Effector memory CD8-positive, alpha-beta T cell (primary cell): ENCODE measurements around the gene ABCF1.
"Not testable (repeated sequence)": the region's sequence is repeated elsewhere in the genome, so short reads cannot be mapped to it uniquely, and the experiment has no call there.

Experiments used
- ATAC-seq: fragments of 150-1000 bp; cut with Tn5 transposase; replicated peaks from 2 replicates; pipeline ENCODE4 v1.10.0; 2021; ENCODE audit warnings: mild to moderate bottlenecking, moderate library complexity
- DNase-seq, 3 experiments: peaks; one replicate each; pipeline ENCODE4 v3.0.0; 2021
- H3K27ac Mint-ChIP-seq, 2 donors: one replicate each; pipeline ENCODE4 v1.8.0; 2022; ENCODE audit warnings: mild to moderate bottlenecking in 2 of 2, mixed read lengths in 2 of 2, moderate library complexity in 2 of 2
- H3K27me3 Mint-ChIP-seq, 2 donors: one replicate each; pipeline ENCODE4 v1.8.0; 2022; ENCODE audit warnings: mixed read lengths in 2 of 2
- H3K36me3 Mint-ChIP-seq: one replicate; pipeline ENCODE4 v1.8.0; 2022; ENCODE audit warnings: mild to moderate bottlenecking, moderate library complexity, mixed read lengths; ENCODE audit not compliant: insufficient read depth
- H3K4me1 Mint-ChIP-seq, 2 donors: one replicate each; pipeline ENCODE4 v1.8.0; 2022; ENCODE audit warnings: low read depth in 2 of 2, mixed read lengths in 2 of 2
- H3K4me3 Mint-ChIP-seq, 2 donors: one replicate each; pipeline ENCODE4 v1.8.0; 2022; ENCODE audit warnings: mild to moderate bottlenecking in 2 of 2, mixed read lengths in 2 of 2, moderate library complexity in 2 of 2
- H3K9me3 Mint-ChIP-seq, 2 donors: one replicate each; pipeline ENCODE4 v1.8.0; 2022; ENCODE audit warnings: mixed read lengths in 2 of 2

The ABCF1 gene

GRCh38 chr6:30568245-30568644, 3.0 kb upstream of the ABCF1 start:
- Mint-ChIP-seq H3K9me3 (no peaks in the 10 kb centered on the region), H3K4me3 (peak overlapping the region in 1 of 2 donors; percentile 20), H3K27ac (peak overlapping the region in 1 of 2 donors; percentile 33), H3K36me3 (peaks cover 31% of the 10 kb centered on the region), H3K4me1 (peaks cover 31 to 40% of the 10 kb centered on the region in 2 donors), H3K27me3 (no peaks in the 10 kb centered on the region)
- ATAC-seq (peak; percentile 29), DNase-seq (peak; percentile 28 to 65 (median 29))

DNA sequence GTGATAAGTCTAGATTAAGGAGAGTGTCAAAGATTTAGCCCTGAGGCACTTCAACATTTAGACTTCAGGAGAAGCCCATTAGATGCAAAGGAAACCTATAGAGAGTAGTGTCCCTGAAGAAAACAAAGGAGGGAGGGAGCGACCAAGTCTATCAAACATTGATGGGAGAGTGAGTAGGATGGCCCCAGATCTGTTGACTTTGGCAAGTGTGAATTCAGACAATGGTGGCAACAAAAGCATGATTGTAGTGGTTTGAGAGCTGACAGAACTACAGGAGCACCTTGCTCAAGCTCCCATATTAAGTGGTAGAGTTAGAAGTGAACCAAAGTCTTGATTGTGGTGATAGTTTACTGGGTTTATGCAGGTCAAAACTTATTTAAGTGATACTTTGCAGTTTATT, 979 bp upstream of the ABCF1 start:
- Mint-ChIP-seq H3K4me3 (peak overlapping the region; percentile 90 to 96), H3K4me1 (peaks cover 40 to 54% of the 10 kb centered on the region in 2 donors), H3K36me3 (peaks cover 36% of the 10 kb centered on the region), H3K9me3 (no peaks in the 10 kb centered on the region), H3K27ac (peak overlapping the region; percentile 41 to 99), H3K27me3 (no peaks in the 10 kb centered on the region)
- DNase-seq, result no peak
- ATAC-seq, result no peak

DNA sequence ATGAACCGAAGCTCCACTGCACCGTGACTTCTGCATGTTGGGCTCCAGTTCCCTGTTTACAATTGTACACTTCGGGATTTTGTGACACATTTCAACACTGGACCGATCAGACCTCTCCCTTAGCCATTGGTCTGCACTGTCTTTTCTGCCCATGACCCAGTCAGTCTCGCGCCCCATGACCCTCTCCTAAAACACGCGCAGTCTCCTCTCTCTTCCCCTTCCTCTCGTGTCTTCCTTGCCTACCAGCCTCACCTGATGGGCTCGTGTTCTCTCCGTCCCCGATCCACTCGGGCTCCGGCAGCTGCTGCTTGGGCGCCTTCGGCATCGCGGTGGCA, 535 bp upstream of the ABCF1 start:
- peak; percentile 16 for ATAC-seq
- no peak for DNase-seq
- Mint-ChIP-seq H3K4me1 (peaks cover 40 to 54% of the 10 kb centered on the region in 2 donors), H3K36me3 (peaks cover 37% of the 10 kb centered on the region), H3K27ac (peak overlapping the region; percentile 96 to 99), H3K4me3 (peak overlapping the region; percentile 90 to 96), H3K27me3 (no peaks in the 10 kb centered on the region), H3K9me3 (no peaks in the 10 kb centered on the region)

DNA sequence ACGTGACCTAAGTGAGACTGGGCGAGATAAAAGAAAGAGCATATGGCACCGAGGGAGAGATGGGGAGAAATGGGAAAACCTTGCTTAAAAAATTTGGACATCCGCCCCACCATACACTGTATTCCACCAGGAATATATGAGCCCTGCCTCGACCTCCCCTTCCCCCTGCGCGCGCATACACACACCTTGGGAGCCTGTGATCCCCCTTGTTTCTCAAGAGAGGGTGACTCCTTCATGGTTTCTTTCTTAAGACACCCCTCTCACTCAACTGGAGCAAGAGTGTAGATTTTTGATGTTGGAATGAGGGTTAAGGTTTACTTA, 480 bp downstream of the ABCF1 start:
- H3K36me3 Mint-ChIP-seq, result peaks cover 39% of the 10 kb centered on the region
- H3K27me3 Mint-ChIP-seq, result no peaks in the 10 kb centered on the region
- no peak for ATAC-seq
- peaks cover 43 to 59% of the 10 kb centered on the region in 2 donors for H3K4me1 Mint-ChIP-seq
- no peak for DNase-seq
- no peaks in the 10 kb centered on the region for H3K9me3 Mint-ChIP-seq
- H3K4me3 Mint-ChIP-seq, result peak overlapping the region; percentile 90 to 96
- H3K27ac Mint-ChIP-seq, result peak overlapping the region; percentile 96 to 99

- no peaks in the 10 kb centered on the region for H3K9me3 Mint-ChIP-seq
- H3K4me1 Mint-ChIP-seq, result peaks cover 45 to 63% of the 10 kb centered on the region in 2 donors
- no peaks in the 10 kb centered on the region for H3K27me3 Mint-ChIP-seq
- DNase-seq (no peak), ATAC-seq (no peak)
- peak overlapping the region; percentile 96 to 99 for H3K27ac Mint-ChIP-seq
- peaks cover 40% of the 10 kb centered on the region for H3K36me3 Mint-ChIP-seq
- peak overlapping the region; percentile 90 to 96 for H3K4me3 Mint-ChIP-seq
Observed at GRCh38 chr6:30572148-30572547, 906 bp downstream of the ABCF1 start.

DNA sequence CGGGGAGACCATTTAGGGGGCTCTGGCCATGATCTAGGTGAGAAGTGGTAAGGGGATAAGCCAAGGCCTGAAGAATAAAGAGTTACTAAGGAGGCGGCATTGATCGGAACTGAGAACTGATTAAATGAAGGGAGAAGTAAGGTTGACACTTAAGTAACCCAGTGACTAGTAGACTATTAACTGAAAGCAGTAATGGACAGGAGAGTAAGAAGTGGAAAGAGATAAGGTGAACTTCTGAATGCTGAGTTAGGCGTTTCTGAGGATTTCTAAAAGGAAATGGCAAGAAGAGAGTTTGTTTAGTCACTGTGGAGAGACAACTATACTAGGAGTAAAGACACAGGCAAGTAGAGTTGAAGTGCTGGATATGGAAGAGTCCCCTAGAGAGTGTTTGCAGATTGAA, 1.9 kb downstream of the ABCF1 start:
- Mint-ChIP-seq H3K4me1 (peaks cover 45 to 67% of the 10 kb centered on the region in 2 donors), H3K9me3 (no peaks in the 10 kb centered on the region), H3K4me3 (peak overlapping the region in 1 of 2 donors; percentile 96), H3K27me3 (no peaks in the 10 kb centered on the region), H3K36me3 (peaks cover 48% of the 10 kb centered on the region), H3K27ac (peak overlapping the region; percentile 78 to 96)
- ATAC-seq (no peak), DNase-seq (no peak)

DNA sequence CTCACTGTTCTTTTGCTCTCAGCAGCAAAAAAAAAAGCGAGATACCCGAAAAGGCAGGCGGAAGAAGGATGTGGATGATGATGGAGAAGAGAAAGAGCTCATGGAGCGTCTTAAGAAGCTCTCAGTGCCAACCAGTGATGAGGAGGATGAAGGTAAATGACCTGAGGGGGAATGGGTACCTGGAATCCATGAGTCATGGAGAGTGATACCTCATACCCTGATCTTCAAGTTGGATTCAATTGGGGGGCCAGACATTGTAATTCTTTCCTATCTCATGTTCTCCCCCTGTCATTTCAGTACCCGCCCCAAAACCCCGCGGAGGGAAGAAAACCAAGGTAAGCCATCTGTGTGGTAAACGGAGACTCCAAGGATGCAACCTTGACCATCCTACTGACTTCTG, 6.8 kb downstream of the ABCF1 start:
- H3K4me3 Mint-ChIP-seq, result no peak overlapping the region
- no peaks in the 10 kb centered on the region for H3K9me3 Mint-ChIP-seq
- H3K4me1 Mint-ChIP-seq, result peaks cover 16 to 36% of the 10 kb centered on the region in 2 donors
- peak overlapping the region in 1 of 2 donors; percentile 30 for H3K27ac Mint-ChIP-seq
- DNase-seq (no peak), ATAC-seq (no peak)
- no peaks in the 10 kb centered on the region for H3K27me3 Mint-ChIP-seq
- peaks cover 75% of the 10 kb centered on the region for H3K36me3 Mint-ChIP-seq

DNA sequence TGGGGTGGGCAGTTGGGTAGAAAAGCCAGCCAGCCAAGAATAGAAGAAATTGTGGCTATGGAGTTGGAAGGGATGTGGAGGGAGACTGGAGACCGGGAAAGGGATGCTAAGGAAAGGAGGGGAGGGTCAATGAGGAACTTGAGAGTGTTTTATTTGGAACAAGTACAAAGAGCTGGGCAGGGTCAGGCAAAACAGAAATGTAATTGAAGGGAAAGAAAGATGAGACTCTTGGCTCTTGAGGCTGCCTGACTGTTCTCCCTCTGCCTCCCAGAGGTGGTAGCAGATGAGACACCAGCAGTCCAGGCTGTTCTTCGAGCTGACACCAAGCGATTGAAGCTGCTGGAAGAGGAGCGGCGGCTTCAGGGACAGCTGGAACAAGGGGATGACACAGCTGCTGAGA, 12.7 kb downstream of the ABCF1 start:
- Mint-ChIP-seq H3K36me3 (peaks cover 94% of the 10 kb centered on the region), H3K4me3 (no peak overlapping the region), H3K27ac (peak overlapping the region; percentile 9 to 52), H3K4me1 (peaks cover 2 to 3% of the 10 kb centered on the region in 2 donors), H3K9me3 (no peaks in the 10 kb centered on the region), H3K27me3 (no peaks in the 10 kb centered on the region)
- DNase-seq, result no peak
- no peak for ATAC-seq

DNA sequence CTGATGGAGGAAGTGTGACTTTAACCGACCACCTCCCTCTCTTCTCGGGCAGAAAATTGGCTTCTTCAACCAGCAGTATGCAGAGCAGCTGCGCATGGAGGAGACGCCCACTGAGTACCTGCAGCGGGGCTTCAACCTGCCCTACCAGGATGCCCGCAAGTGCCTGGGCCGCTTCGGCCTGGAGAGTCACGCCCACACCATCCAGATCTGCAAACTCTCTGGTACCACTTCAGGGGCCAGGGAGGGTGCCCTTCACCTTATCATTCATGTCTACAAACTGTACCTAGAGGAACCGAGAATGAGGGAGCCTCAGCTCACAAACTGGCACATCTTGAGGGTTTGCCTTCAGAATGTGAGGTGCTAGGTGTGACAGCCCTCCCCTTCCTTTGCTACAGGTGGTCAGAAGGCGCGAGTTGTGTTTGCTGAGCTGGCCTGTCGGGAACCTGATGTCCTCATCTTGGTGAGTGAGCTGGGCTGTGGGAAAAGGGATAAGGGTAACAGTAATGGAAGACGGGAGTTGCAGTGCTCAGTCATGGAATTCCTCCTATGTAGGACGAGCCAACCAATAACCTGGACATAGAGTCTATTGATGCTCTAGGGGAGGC, 18.6 kb downstream of the ABCF1 start:
- ATAC-seq (no peak), DNase-seq (no peak)
- Mint-ChIP-seq H3K27ac (no peak overlapping the region), H3K9me3 (no peaks in the 10 kb centered on the region), H3K27me3 (no peaks in the 10 kb centered on the region), H3K4me3 (no peak overlapping the region), H3K4me1 (peaks cover 6 to 8% of the 10 kb centered on the region in 2 donors), H3K36me3 (peaks cover 83% of the 10 kb centered on the region)

GRCh38 chr6:30590509-30590908, 19.3 kb downstream of the ABCF1 start:
- H3K9me3 Mint-ChIP-seq, result no peaks in the 10 kb centered on the region
- no peak for ATAC-seq

GRCh38 chr6:30591008-30591407, 19.8 kb downstream of the ABCF1 start:
- H3K27ac Mint-ChIP-seq, result peak overlapping the region in 1 of 2 donors; percentile 62
- H3K4me3 Mint-ChIP-seq, result no peak overlapping the region
- no peak for DNase-seq
- peaks cover 6 to 8% of the 10 kb centered on the region in 2 donors for H3K4me1 Mint-ChIP-seq
- ATAC-seq, result no peak
- peaks cover 76% of the 10 kb centered on the region for H3K36me3 Mint-ChIP-seq
- H3K27me3 Mint-ChIP-seq, result no peaks in the 10 kb centered on the region
- no peaks in the 10 kb centered on the region for H3K9me3 Mint-ChIP-seq

More at GRCh38 chr6:30590509-30590908, 19.3 kb downstream of the ABCF1 start:
- peaks cover 6 to 8% of the 10 kb centered on the region in 2 donors for H3K4me1 Mint-ChIP-seq
- H3K27ac Mint-ChIP-seq, result peak overlapping the region in 1 of 2 donors; percentile 62
- peaks cover 81% of the 10 kb centered on the region for H3K36me3 Mint-ChIP-seq
- no peak for DNase-seq
- H3K4me3 Mint-ChIP-seq, result no peak overlapping the region
- no peaks in the 10 kb centered on the region for H3K27me3 Mint-ChIP-seq

DNA sequence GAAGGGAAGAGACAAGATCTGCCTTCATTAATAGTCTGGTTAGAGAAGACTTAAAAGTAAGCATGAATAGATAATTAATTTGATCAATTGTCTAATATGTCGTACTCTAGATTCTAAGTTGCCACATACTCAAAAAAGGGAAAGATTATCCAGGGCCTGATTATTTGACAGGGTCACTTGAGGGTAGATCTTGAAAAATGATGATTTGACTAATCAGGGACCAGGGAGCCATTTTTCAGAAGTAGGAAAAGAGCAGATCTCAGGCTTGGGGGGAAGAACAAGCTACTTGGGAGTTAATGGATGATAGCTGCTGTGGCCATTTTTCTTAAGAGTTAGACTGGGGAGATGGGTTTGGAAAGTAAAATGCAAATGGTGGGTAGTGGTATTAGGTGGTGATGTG, 21.0 kb downstream of the ABCF1 start:
- Mint-ChIP-seq H3K27ac (peak overlapping the region in 1 of 2 donors; percentile 22), H3K9me3 (no peaks in the 10 kb centered on the region), H3K4me1 (peaks cover 9% of the 10 kb centered on the region in 2 donors), H3K36me3 (peaks cover 66% of the 10 kb centered on the region), H3K27me3 (no peaks in the 10 kb centered on the region), H3K4me3 (no peak overlapping the region)
- ATAC-seq (no peak), DNase-seq (no peak)

- not testable (repeated sequence) for H3K4me3 Mint-ChIP-seq, H3K9me3 Mint-ChIP-seq, H3K27me3 Mint-ChIP-seq
- DNase-seq (peak; percentile 76 to 88 (median 83)), ATAC-seq (peak; percentile 83)
- H3K36me3 Mint-ChIP-seq, result peaks cover 50% of the 10 kb centered on the region
- peaks cover 14 to 20% of the 10 kb centered on the region in 2 donors for H3K4me1 Mint-ChIP-seq
- H3K27ac Mint-ChIP-seq, result peak overlapping the region; percentile 44 to 76
Observed at GRCh38 chr6:30597315-30598144, 26.3 kb downstream of the ABCF1 start.
